BLaER1 treated with 17β-estradiol and CSF1 and Interleukin-3, amounts not matched to agents 10 nM and 100 nM (cell line): ENCODE data around the gene ITGA2B.
"Not testable (repeated sequence)": the region's sequence is repeated elsewhere in the genome, so short reads cannot be mapped to it uniquely, and the experiment has no call there.

Experiments
- H3K27ac ChIP-seq, 11 experiments: shearing (Covaris generic); formaldehyde crosslinking; 2 replicates each; pipeline ENCODE4 v1.8.1; 2022
- H3K27me3 ChIP-seq, 11 experiments: shearing (Covaris generic); formaldehyde crosslinking; 2 replicates each; pipeline ENCODE4 v1.8.1; 2022
- H3K36me3 ChIP-seq, 11 experiments: shearing (Covaris generic); formaldehyde crosslinking; 2 replicates each; pipeline ENCODE4 v1.8.1; 2022
- H3K4me1 ChIP-seq, 10 experiments: shearing (Covaris generic); formaldehyde crosslinking; 2 replicates each; pipeline ENCODE4 v1.8.1; 2022
- H3K4me2 ChIP-seq, 11 experiments: shearing (Covaris generic); formaldehyde crosslinking; 2 replicates each; pipeline ENCODE4 v1.8.1; 2022
- H3K4me3 ChIP-seq, 10 experiments: shearing (Covaris generic); formaldehyde crosslinking; 2 replicates each; pipeline ENCODE4 v1.8.1; 2022
- H3K9ac ChIP-seq, 11 experiments: shearing (Covaris generic); formaldehyde crosslinking; 2 replicates each; pipeline ENCODE4 v1.8.1; 2022
- H3K9me3 ChIP-seq, 11 experiments: shearing (Covaris generic); formaldehyde crosslinking; replicated peaks in 1 of 11; 2 replicates each; pipeline ENCODE4 v1.8.1; 2022
- H4K20me1 ChIP-seq, 11 experiments: shearing (Covaris generic); formaldehyde crosslinking; 2 replicates each; pipeline ENCODE4 v1.8.1; 2022
- Cebpa-rat ChIP-seq, 11 experiments: shearing (Covaris generic); IDR thresholded peaks; 2 replicates each; pipeline ENCODE4 v1.8.1; 2022

Gene ITGA2B

DNA sequence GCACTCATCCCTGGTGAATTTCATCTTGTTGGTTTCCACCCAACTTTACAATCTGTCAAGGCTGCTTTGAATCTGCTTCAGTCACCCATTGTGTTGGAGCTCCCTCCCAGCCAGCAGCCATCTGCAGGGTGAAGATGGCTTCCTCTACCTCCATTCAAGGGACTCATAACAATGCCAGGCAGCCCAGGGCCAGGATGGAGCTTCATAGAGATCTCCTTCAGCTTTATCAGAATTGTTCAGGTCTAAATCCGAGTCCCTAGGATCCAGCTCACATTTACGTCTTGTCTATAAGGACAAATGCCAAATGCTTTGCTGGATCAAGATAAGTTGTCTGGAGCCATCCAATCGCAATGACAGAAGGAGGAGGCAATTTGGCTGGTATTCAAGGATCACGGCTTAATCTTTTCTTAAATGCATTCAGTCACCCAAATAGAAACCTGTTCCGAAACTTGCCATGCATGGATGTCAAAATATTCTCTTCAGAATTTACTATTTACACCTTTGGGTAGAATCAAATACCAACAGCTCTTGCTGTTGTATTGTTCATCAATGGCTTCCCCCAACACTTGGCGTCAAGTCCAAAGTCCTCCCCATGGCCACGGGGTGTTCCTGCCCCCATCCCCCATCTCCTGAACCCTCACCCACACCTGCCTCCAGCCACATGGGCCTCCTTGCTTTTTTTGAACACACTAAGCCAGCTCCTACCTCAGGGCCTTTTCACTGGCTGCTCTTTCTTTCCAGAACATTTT, 22.0 kb downstream of the ITGA2B start:
- Histone ChIP-seq H3K4me3 (no peak overlapping the region), H4K20me1 (peaks cover 0 to 6% (median 0%) of the 10 kb centered on the region in 11 experiments; a peak in 1 of 22 replicates), H3K4me2 (no peak overlapping the region), H3K9ac (no peak overlapping the region), H3K36me3 (no peaks in the 10 kb centered on the region), H3K9me3 (peaks cover 0 to 5% (median 0%) of the 10 kb centered on the region in 11 experiments; a peak in 1 of 22 replicates), H3K4me1 (peaks cover 4 to 9% (median 6%) of the 10 kb centered on the region in 10 experiments; a peak in 18 of 20 replicates), H3K27me3 (no peaks in the 10 kb centered on the region), H3K27ac (no peak overlapping the region)
- TF ChIP-seq Cebpa-rat (IDR thresholded peaks at IDR 0.05) = no peak

DNA sequence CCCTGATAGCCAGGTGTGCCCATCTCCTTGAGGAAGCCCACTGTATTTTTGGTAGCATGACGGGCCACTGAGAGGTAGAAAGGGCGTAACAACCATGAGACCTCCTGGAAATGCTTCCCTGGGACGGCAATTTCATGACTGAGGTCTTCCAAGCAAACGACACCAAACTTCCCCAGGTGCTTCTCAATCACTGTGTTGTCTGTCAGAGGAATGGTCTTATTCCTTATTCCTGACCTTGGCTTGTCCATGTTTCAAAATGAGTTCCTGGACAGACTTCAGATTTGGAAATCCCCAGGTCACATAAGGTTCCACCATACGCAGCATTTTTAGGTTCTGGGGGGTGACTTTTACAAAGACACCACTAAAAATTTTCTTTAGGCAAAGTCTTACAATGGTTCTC, 24.4 kb downstream of the ITGA2B start:
- peaks cover 19 to 33% (median 29%) of the 10 kb centered on the region in 10 experiments; a peak in 19 of 20 replicates for H3K4me1 ChIP-seq
- peaks cover 0 to 30% (median 16%) of the 10 kb centered on the region in 11 experiments; a peak in 13 of 22 replicates for H4K20me1 ChIP-seq
- not testable (repeated sequence) for H3K27ac ChIP-seq, H3K9ac ChIP-seq, H3K27me3 ChIP-seq, H3K4me2 ChIP-seq, H3K36me3 ChIP-seq, H3K9me3 ChIP-seq, H3K4me3 ChIP-seq

DNA sequence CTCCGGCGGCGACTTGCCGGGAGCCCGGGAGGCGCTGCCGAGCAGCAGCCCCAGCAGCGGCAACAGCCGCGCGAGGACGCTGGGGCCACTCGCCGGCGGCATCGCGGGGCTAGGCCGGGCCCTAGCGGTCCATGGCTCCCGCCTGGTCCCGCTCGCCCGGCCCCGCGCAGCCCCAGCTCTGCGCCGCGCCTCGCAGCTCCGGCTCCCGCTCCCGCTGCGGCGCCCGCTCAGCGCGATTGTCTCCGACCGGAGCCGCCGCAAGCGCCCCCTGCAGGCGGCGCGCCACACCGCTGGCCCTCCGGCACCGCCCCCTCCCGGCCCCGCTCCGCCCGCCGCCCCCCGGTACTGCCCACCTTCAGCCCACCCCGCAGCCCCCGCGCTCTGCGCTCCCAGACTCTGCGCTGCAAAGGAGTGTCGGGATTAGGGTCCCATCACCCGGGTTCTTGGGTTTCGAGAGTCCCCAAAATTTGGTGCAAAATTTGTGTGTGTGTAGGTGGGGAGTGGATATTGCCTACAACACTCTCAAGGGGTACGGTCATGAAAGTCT, 25.8 kb downstream of the ITGA2B start, which contains the start of gene FAM171A2:
Gene FAM171A2 (minus strand): TSS at position 241 of the 547 bp plus-strand sequence. CDS start 139 bp downstream, at position 102.
- Histone ChIP-seq H3K9me3 (no peaks in the 10 kb centered on the region), H3K36me3 (no peaks in the 10 kb centered on the region), H3K4me1 (peaks cover 19 to 44% (median 38%) of the 10 kb centered on the region in 10 experiments; a peak in 19 of 20 replicates), H4K20me1 (peaks cover 0 to 40% (median 20%) of the 10 kb centered on the region in 11 experiments; a peak in 14 of 22 replicates), H3K9ac (peak within 1 kb of the TSS; percentile 82 to 90 (median 88)), H3K4me3 (peak within 1 kb of the TSS; percentile 79 to 91 (median 83)), H3K27me3 (no peaks in the 10 kb centered on the region), H3K4me2 (peak within 1 kb of the TSS; percentile 88 to 97 (median 92)), H3K27ac (peak within 1 kb of the TSS in 10 of 11 experiments; percentile 52 to 84 (median 78); a peak in 19 of 22 replicates)
- no peak for TF ChIP-seq Cebpa-rat (IDR thresholded peaks at IDR 0.05)

DNA sequence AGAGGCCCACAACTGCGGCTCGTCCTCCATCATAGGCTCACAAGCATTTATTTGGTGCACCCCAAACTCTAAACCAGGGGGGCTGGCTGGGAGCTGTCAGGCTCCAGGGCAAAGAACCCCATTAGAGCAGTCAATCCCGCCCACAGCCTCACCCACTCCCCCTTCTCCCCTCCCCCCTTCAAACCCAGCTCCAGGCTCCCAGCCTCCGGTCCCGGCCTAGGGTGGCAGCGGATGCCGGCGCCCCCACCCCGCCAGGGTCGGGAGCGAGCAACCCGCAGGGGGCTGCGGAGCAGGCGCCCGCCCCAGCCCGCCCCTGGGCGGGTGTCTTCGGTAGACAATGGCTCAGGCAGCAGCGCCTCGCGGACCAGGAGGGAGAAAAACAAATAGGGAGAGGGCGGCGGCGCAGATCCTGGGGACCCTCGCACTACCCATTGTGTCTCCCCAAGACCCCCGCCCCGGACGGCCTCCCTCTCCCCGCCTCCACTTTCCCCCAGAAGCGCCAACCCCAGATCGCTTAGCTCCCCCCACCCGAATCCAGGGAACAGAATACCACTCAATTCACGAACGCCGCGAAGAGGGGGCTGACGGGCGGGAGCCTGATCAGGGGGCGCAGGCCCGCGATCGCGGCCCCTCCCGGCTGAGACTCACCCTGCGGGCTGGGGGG, 26.4 kb downstream of the ITGA2B start:
- H3K9ac ChIP-seq = peak overlapping the region; percentile 82 to 90 (median 88)
- H3K27ac ChIP-seq = peak overlapping the region in 10 of 11 experiments; percentile 52 to 84 (median 78); a peak in 19 of 22 replicates
- H3K4me2 ChIP-seq = peak overlapping the region; percentile 88 to 97 (median 92)
- peak overlapping the region; percentile 79 to 91 (median 83) for H3K4me3 ChIP-seq
- H3K9me3 ChIP-seq = no peaks in the 10 kb centered on the region
- H4K20me1 ChIP-seq = peaks cover 0 to 42% (median 20%) of the 10 kb centered on the region in 11 experiments; a peak in 14 of 22 replicates
- H3K36me3 ChIP-seq = no peaks in the 10 kb centered on the region
- TF ChIP-seq Cebpa-rat (IDR thresholded peaks at IDR 0.05) = no peak
- peaks cover 19 to 47% (median 40%) of the 10 kb centered on the region in 10 experiments; a peak in 19 of 20 replicates for H3K4me1 ChIP-seq
- H3K27me3 ChIP-seq = no peaks in the 10 kb centered on the region

DNA sequence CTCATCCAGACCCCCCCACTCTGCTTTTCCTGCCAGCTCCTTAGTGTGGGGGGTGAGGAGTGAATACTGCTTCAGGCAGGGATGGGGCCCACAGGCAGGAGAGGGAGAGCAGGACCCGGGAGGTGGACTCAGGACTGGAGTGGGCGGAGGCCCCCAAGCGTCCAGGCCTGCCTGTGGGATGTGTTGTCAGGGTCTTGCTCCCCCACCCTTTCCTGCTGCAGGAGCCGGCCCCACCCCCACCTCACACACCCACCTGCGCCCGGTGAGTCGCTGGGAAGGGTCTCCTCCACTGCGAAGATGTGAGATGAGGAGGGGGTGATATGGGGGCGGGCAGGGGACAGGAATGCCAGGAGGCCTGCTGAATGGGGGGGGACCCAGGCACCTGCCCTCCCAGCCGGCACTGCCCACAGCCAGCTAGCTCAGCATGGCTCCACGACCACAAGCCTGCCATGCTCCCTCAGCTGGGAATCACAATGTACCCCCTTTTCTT, 26.9 kb downstream of the ITGA2B start:
- Histone ChIP-seq H3K9me3 (no peaks in the 10 kb centered on the region), H3K4me3 (peak overlapping the region; percentile 79 to 91 (median 83)), H3K9ac (peak overlapping the region; percentile 82 to 90 (median 88); a peak in 20 of 22 replicates), H3K4me2 (peak overlapping the region; percentile 88 to 97 (median 92)), H3K36me3 (no peaks in the 10 kb centered on the region), H3K4me1 (peaks cover 19 to 47% (median 40%) of the 10 kb centered on the region in 10 experiments; a peak in 19 of 20 replicates), H3K27ac (peak overlapping the region in 1 of 11 experiments; percentile 81; a peak in 1 of 22 replicates), H4K20me1 (peaks cover 0 to 42% (median 20%) of the 10 kb centered on the region in 11 experiments; a peak in 14 of 22 replicates), H3K27me3 (no peaks in the 10 kb centered on the region)
- no peak for TF ChIP-seq Cebpa-rat (IDR thresholded peaks at IDR 0.05)

DNA sequence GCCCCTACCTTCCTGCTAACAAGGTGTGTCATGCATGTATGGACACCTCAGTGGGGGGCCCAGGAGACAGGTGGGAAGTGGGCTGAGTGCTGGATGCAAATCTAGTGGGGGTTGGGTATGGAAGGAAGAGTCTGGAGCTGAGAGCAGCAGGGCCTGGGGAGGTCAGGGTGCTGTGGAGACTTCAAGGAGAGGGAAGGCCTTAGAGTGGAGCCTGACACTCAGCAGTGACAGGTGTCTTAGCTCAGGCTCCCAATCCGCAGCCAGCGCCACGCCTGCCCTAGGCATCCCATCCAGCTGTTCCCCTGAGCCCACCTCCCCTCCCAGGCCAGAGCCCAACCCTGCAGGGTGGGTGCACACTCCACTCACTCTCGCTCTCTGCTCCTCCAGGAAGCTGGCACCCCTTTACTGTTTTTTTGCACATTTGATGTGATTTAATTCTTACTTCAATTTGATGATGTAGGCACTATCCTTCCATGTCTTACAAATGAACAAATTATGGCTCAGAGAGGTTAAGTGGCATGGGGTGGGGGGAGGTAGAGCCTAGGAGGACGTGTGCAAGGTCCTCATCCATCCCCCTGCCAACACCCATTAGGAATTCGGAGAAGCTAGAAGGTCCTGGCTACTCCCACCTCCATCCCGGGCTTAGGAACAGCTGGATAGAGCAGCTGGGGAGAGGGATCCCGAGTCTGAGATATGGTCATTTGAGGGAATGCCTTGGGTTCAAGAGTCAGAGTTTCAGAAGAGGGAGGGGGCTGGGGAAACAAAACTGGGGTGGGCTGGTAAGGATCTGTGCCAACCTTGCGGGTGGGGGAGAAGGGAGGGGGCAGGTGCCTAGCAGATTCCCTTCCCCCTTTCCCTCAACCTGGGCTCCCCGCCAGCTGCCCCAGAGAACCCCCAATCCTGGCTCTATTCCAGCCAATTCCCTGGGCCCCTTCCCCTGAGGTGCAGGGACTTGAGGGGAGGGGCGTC, 27.9 kb downstream of the ITGA2B start:
- H3K9me3 ChIP-seq = no peaks in the 10 kb centered on the region
- no peak overlapping the region for H3K27ac ChIP-seq
- H3K4me2 ChIP-seq = peak overlapping the region; percentile 88 to 97 (median 92)
- peak overlapping the region in 4 of 11 experiments; percentile 7 to 90 (median 88); a peak in 4 of 22 replicates for H3K9ac ChIP-seq
- peaks cover 0 to 42% (median 20%) of the 10 kb centered on the region in 11 experiments; a peak in 14 of 22 replicates for H4K20me1 ChIP-seq
- TF ChIP-seq Cebpa-rat (IDR thresholded peaks at IDR 0.05) = no peak
- H3K4me1 ChIP-seq = peaks cover 19 to 47% (median 40%) of the 10 kb centered on the region in 10 experiments; a peak in 19 of 20 replicates
- no peaks in the 10 kb centered on the region for H3K27me3 ChIP-seq
- H3K4me3 ChIP-seq = no peak overlapping the region; a peak in 1 of 20 replicates
- no peaks in the 10 kb centered on the region for H3K36me3 ChIP-seq

DNA sequence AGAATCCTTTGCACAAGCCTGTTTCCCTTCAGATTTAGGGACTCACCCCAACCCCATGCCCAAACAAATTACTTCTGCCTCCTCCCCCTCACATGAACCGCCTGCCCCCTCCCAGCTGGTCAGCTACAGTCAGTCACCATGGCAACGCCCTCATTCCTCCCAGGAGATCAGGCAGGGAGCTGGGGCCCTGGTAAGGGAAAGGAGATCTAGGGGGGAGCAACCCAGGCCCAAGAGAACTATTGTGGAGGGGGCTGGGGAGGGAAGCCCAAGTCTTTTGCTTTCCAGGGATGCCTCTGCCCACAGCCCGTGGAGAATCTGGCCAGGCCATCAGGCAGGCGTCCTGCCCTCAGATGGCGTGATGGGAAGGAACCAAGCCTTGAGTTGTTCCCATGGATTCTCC, 28.6 kb downstream of the ITGA2B start:
- Histone ChIP-seq H3K9me3 (no peaks in the 10 kb centered on the region), H3K4me2 (peak overlapping the region; percentile 6 to 97 (median 91); a peak in 21 of 22 replicates), H3K27me3 (no peaks in the 10 kb centered on the region), H3K27ac (no peak overlapping the region), H3K9ac (peak overlapping the region in 3 of 11 experiments; percentile 7 to 39 (median 35); a peak in 3 of 22 replicates), H3K4me1 (peaks cover 19 to 47% (median 40%) of the 10 kb centered on the region in 10 experiments; a peak in 19 of 20 replicates), H3K4me3 (no peak overlapping the region), H4K20me1 (peaks cover 0 to 49% (median 20%) of the 10 kb centered on the region in 11 experiments; a peak in 14 of 22 replicates), H3K36me3 (no peaks in the 10 kb centered on the region)
- TF ChIP-seq Cebpa-rat (IDR thresholded peaks at IDR 0.05) = no peak
